Retinal pigment epithelial cell (primary cell): Measurements from ENCODE around the gene ODAPH.
"Not testable (repeated sequence)": the region's sequence is repeated elsewhere in the genome, so short reads cannot be mapped to it uniquely, and the experiment has no call there.

ENCODE experiments used
- DNase-seq: peaks from one replicate; pipeline ENCODE4 v3.0.0-alpha.2; 2010; ENCODE audit warnings: low read depth
- H3K4me3 ChIP-seq: 2 replicates; pipeline ENCODE4 v1.5.1; 2011; ENCODE audit warnings: mild to moderate bottlenecking, low read length, control low read depth, moderate library complexity
- TF ChIP-seq, protein P1 (sequence below): conservative IDR thresholded peaks from 2 replicates; pipeline ENCODE4 v1.5.1; 2011; ENCODE audit warnings: low read depth, low read length, control low read depth, inconsistent platforms

The ODAPH gene

GRCh38 chr4:75514949-75515612 is 40.8 kb upstream of the ODAPH start:
- DNase-seq, result no peak
- H3K4me3 ChIP-seq, result peak overlapping the region; percentile 88
- TF ChIP-seq, protein P1, sequence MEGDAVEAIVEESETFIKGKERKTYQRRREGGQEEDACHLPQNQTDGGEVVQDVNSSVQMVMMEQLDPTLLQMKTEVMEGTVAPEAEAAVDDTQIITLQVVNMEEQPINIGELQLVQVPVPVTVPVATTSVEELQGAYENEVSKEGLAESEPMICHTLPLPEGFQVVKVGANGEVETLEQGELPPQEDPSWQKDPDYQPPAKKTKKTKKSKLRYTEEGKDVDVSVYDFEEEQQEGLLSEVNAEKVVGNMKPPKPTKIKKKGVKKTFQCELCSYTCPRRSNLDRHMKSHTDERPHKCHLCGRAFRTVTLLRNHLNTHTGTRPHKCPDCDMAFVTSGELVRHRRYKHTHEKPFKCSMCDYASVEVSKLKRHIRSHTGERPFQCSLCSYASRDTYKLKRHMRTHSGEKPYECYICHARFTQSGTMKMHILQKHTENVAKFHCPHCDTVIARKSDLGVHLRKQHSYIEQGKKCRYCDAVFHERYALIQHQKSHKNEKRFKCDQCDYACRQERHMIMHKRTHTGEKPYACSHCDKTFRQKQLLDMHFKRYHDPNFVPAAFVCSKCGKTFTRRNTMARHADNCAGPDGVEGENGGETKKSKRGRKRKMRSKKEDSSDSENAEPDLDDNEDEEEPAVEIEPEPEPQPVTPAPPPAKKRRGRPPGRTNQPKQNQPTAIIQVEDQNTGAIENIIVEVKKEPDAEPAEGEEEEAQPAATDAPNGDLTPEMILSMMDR, result no peak

DNA sequence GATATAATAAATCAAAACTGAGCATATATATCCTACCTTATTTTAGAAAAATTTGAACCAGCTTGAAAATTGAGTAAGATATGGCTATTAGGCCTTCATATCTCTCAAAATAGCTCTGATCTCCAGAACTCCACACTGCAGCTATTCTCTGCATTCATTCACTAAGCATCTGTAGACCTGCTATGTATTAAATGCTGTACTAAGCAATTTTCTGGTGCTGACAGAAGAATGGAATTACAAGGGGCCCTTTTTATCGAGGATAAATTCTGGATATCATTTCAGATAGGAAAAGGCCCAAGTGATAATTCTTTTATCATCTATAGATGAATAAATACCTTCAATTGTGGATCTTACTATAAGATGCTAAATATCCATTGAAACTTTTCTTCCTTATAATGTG is 39.7 kb upstream of the ODAPH start:
- TF ChIP-seq, protein P1, result no peak
- no peak for DNase-seq

DNA sequence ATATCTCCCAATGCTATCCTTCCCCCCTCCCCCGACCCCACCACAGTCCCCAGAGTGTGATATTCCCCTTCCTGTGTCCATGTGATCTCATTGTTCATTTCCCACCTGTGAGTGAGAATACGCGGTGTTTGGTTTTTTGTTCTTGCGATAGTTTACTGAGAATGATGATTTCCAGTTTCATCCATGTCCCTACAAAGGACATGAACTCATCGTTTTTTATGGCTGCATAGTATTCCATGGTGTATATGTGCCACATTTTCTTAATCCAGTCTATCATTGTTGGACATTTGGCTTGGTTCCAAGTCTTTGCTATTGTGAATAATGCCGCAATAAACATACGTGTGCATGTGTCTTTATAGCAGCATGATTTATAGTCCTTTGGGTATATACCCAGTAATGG is 36.4 kb upstream of the ODAPH start:
- not testable (repeated sequence) for DNase-seq, H3K4me3 ChIP-seq

More for the DNA sequence above, 39.7 kb upstream of the ODAPH start:
- H3K4me3 ChIP-seq, result no peak overlapping the region

GRCh38 chr4:75525086-75525485 is 30.8 kb upstream of the ODAPH start:
- no peak overlapping the region for H3K4me3 ChIP-seq
- TF ChIP-seq, protein P1, result no peak
- no peak for DNase-seq

GRCh38 chr4:75525910-75526309 is 30.0 kb upstream of the ODAPH start:
- no peak overlapping the region for H3K4me3 ChIP-seq
- DNase-seq, result no peak
- TF ChIP-seq, protein P1, result no peak

- H3K4me3 ChIP-seq, result no peak overlapping the region
- TF ChIP-seq, protein P1, result no peak
- no peak for DNase-seq
Observed at GRCh38 chr4:75527482-75527881, 28.4 kb upstream of the ODAPH start.

- no peak for DNase-seq
- no peak overlapping the region for H3K4me3 ChIP-seq
- TF ChIP-seq, protein P1, result no peak
Observed at GRCh38 chr4:75530556-75531322, 25.1 kb upstream of the ODAPH start.

DNA sequence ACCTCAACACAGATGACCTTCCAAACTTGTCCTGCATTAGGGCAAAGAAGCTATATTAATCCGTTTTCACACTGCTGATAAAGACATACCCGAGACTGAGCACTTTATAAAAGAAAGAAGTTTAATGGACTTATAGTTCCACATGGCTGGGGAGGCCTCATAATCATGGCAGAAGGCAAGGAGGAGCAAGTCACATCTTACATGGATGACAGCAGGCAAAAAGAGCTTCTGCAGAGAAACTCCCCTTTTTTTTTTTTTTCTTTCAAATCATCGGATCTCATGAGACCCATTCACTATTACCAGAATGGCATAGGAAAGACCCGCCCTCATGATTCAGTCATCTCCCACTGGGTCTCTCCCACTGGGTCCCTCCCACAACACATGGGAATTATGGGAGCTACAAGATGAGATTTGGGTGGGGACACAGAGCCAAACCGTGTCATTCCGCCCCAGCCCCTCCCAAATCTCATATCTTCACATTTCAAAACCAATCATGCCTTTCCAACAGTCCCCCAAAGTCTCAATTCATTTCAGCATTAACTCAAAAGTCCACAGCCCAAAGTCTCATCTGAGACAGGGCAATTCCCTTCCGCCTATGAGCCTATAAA is 24.2 kb upstream of the ODAPH start:
- H3K4me3 ChIP-seq, result not testable (repeated sequence)

DNA sequence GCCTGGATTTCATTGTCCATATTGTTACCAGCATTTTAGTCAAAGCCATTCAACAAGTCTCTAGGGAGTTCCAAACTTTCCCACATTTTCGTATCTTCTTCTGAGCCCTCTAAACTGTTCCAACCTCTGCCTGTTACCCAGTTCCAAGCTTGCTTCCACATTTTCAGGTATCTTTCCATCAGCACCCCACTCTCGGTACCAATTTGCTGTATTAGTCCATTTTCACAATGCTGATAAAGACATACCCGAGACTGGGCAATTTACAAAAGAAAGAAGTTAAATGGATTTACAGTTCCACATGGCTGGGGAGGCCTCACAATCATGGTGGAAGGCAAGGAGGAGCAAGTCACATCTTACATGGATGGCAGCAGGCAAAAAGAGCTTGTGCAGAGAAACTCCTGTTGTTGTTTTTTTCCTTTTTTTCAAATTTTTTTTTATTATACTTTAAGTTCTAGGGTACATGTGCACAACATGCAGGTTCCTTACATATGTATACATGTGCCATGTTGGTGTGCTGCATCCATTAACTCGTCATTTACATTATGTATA is 22.5 kb upstream of the ODAPH start:
- H3K4me3 ChIP-seq, DNase-seq: not testable (repeated sequence)

More for the DNA sequence above, 24.2 kb upstream of the ODAPH start:
- DNase-seq, result not testable (repeated sequence)

GRCh38 chr4:75533926-75534325 is 21.9 kb upstream of the ODAPH start:
- not testable (repeated sequence) for DNase-seq, H3K4me3 ChIP-seq

GRCh38 chr4:75537308-75537707 is 18.6 kb upstream of the ODAPH start:
- DNase-seq, H3K4me3 ChIP-seq: not testable (repeated sequence)
